ENCODE data around the gene TXNL4B. TPM values are rescaled to one million over a fixed set of nuclear protein-coding genes. Genes with fewer than 3 reads are reported as not detected.
"Not testable (repeated sequence)": the region's sequence is repeated elsewhere in the genome, so short reads cannot be mapped to it uniquely, and the experiment has no call there.

Gene TXNL4B
- polyA plus RNA-seq, 3 donors, result 6.4 to 10.9 (median 7.0) TPM

GRCh38 chr16:72084445-72084844 is 9.0 kb downstream of the TXNL4B start:
- no peak overlapping the region for H2AFZ ChIP-seq (ENCODE audit: insufficient read depth, low read depth, low read length, poor library complexity, severe bottlenecking)
- Mint-ChIP-seq H3K4me1 (no peaks in the 10 kb centered on the region), H3K27me3 (ENCODE audit: low read depth in 3 of 3) (no peaks in the 10 kb centered on the region), H3K9me3 (peaks cover 13 to 23% (median 15%) of the 10 kb centered on the region in 7 donors), H3K27ac (no peak overlapping the region), H3K4me3 (no peak overlapping the region), H3K36me3 (peaks cover 47 to 54% of the 10 kb centered on the region in 2 donors)
- no peak overlapping the region for H3K4me3 ChIP-seq (replicated peaks in 1 of 3; ENCODE audit: low read depth in 2 of 3, low read length in 3 of 3)
- H3K9me3 ChIP-seq (replicated peaks in 1 of 2; ENCODE audit: control insufficient read depth in 1 of 2, insufficient read depth in 1 of 2, low read length in 2 of 2), result peaks cover 15 to 19% of the 10 kb centered on the region in 2 donors
- H3K4me1 ChIP-seq (ENCODE audit: control insufficient read depth in 1 of 2, insufficient read depth in 2 of 2, low read length in 2 of 2), result no peaks in the 10 kb centered on the region
- WGBS (ENCODE audit: insufficient coverage), result 100% methylated on average over 3 of the region's 10 CpGs
- DNase-seq, result no peak
- no peak overlapping the region for H3K27ac ChIP-seq (ENCODE audit: low read depth in 1 of 2, low read length in 2 of 2)
- no peaks in the 10 kb centered on the region for H3K27me3 ChIP-seq (ENCODE audit: control insufficient read depth in 2 of 2, insufficient read depth in 2 of 2, low read length in 2 of 2)
- H4K20me1 ChIP-seq (ENCODE audit: insufficient read depth, low read length), result no peaks in the 10 kb centered on the region
- intact Hi-C loops (cut with micrococcal nuclease), result no loop called here
- no peak overlapping the region for H3K9ac ChIP-seq (ENCODE audit: insufficient read depth, low read length, poor library complexity, severe bottlenecking)
- H3K79me2 ChIP-seq (ENCODE audit: insufficient read depth, low read length), result peaks cover 7% of the 10 kb centered on the region
- TF ChIP-seq, protein P1, sequence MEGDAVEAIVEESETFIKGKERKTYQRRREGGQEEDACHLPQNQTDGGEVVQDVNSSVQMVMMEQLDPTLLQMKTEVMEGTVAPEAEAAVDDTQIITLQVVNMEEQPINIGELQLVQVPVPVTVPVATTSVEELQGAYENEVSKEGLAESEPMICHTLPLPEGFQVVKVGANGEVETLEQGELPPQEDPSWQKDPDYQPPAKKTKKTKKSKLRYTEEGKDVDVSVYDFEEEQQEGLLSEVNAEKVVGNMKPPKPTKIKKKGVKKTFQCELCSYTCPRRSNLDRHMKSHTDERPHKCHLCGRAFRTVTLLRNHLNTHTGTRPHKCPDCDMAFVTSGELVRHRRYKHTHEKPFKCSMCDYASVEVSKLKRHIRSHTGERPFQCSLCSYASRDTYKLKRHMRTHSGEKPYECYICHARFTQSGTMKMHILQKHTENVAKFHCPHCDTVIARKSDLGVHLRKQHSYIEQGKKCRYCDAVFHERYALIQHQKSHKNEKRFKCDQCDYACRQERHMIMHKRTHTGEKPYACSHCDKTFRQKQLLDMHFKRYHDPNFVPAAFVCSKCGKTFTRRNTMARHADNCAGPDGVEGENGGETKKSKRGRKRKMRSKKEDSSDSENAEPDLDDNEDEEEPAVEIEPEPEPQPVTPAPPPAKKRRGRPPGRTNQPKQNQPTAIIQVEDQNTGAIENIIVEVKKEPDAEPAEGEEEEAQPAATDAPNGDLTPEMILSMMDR (IDR thresholded peaks at IDR 0.05), result no peak
- no peak overlapping the region for H3K4me2 ChIP-seq (replicated peaks; ENCODE audit: extremely low read depth, low read length, poor library complexity, severe bottlenecking)
- peaks cover 51 to 60% of the 10 kb centered on the region in 2 donors for H3K36me3 ChIP-seq (replicated peaks in 1 of 2; ENCODE audit: control insufficient read depth in 1 of 2, insufficient read depth in 2 of 2, low read length in 2 of 2)

DNA sequence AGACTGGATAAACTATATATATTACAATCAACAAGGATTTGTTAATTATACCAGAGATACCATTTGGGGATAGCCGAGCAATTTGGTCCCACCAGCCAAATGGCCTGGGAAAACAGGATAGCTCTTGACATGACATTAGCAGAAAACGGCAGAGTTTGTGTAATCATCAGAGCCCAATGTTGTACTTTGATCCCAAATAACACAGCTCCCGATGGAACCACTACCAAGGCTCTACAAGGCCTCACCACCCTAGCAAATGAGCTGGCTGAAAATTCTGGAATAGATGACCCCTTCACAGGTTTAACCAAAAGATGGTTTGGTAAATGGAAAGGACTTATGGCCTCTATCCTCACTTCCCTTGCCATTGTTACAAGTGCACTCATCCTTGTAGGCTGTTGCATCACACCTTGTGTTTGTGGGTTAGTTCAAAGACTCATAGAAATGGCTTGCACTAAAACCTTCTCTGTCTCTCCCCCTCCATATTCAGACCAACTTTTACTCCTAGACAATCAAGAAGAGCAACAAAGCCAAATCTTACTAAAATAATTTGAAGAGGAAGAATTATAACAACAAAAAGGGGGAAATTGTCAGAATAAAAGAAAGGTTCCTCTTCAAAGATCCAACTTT is 9.5 kb downstream of the TXNL4B start:
- DNase-seq, result no peak
- peaks cover 13 to 23% (median 15%) of the 10 kb centered on the region in 7 donors for H3K9me3 Mint-ChIP-seq
- H3K27ac ChIP-seq (ENCODE audit: low read depth in 1 of 2, low read length in 2 of 2), result no peak overlapping the region
- TF ChIP-seq, protein P1 (IDR thresholded peaks at IDR 0.05), result no peak
- H3K4me3 Mint-ChIP-seq, result no peak overlapping the region
- peaks cover 45 to 54% of the 10 kb centered on the region in 2 donors for H3K36me3 ChIP-seq (replicated peaks in 1 of 2; ENCODE audit: control insufficient read depth in 1 of 2, insufficient read depth in 2 of 2, low read length in 2 of 2)
- H3K36me3 Mint-ChIP-seq, result peaks cover 41 to 49% of the 10 kb centered on the region in 2 donors
- peaks cover 1% of the 10 kb centered on the region for H3K79me2 ChIP-seq (ENCODE audit: insufficient read depth, low read length)
- peaks cover 15 to 19% of the 10 kb centered on the region in 2 donors for H3K9me3 ChIP-seq (replicated peaks in 1 of 2; ENCODE audit: control insufficient read depth in 1 of 2, insufficient read depth in 1 of 2, low read length in 2 of 2)
- no peaks in the 10 kb centered on the region for H3K27me3 ChIP-seq (ENCODE audit: control insufficient read depth in 2 of 2, insufficient read depth in 2 of 2, low read length in 2 of 2)
- H2AFZ ChIP-seq (ENCODE audit: insufficient read depth, low read depth, low read length, poor library complexity, severe bottlenecking), result no peak overlapping the region
- H3K9ac ChIP-seq (ENCODE audit: insufficient read depth, low read length, poor library complexity, severe bottlenecking), result no peak overlapping the region
- no peaks in the 10 kb centered on the region for H3K4me1 ChIP-seq (ENCODE audit: control insufficient read depth in 1 of 2, insufficient read depth in 2 of 2, low read length in 2 of 2)
- no peak overlapping the region for H3K4me3 ChIP-seq (replicated peaks in 1 of 3; ENCODE audit: low read depth in 2 of 3, low read length in 3 of 3)
- intact Hi-C loops (cut with micrococcal nuclease), result no loop called here
- no peaks in the 10 kb centered on the region for H4K20me1 ChIP-seq (ENCODE audit: insufficient read depth, low read length)
- H3K4me1 Mint-ChIP-seq, result no peaks in the 10 kb centered on the region
- H3K27ac Mint-ChIP-seq, result no peak overlapping the region
- WGBS (ENCODE audit: insufficient coverage), result 50% methylated on average over 2 of the region's 3 CpGs
- no peak overlapping the region for H3K4me2 ChIP-seq (replicated peaks; ENCODE audit: extremely low read depth, low read length, poor library complexity, severe bottlenecking)
- H3K27me3 Mint-ChIP-seq (ENCODE audit: low read depth in 3 of 3), result no peaks in the 10 kb centered on the region

DNA sequence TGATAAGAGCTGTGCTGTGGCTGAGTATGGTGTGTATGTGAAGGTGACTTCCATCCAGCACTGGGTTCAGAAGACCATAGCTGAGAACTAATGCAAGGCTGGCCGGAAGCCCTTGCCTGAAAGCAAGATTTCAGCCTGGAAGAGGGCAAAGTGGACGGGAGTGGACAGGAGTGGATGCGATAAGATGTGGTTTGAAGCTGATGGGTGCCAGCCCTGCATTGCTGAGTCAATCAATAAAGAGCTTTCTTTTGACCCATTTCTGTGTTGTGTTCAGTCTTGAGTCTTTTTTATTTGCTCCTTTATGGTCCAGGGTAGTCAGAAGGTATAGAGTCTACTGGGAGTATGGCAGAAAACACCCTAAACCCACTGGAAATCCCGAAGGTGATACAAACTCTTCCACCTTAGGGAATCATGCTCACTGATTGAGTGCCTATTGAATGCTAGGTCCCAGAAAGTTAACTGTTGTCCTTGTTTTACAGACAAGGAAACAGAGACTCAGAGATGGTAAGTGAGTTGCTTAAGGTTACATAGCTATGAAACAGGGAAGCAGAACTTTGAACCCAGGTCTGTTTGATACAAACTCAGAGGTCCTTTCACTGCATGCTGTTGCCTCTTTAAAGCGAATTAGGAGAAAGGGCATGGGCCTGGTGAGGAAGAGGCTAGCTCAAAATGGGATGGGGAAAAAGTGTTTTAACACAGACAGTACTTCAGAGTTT is 16.3 kb downstream of the TXNL4B start:
- H3K9me3 ChIP-seq (replicated peaks in 1 of 2; ENCODE audit: control insufficient read depth in 1 of 2, insufficient read depth in 1 of 2, low read length in 2 of 2); H2AFZ ChIP-seq (ENCODE audit: insufficient read depth, low read depth, low read length, poor library complexity, severe bottlenecking); H3K4me3 Mint-ChIP-seq; H3K9me3 Mint-ChIP-seq; H3K27me3 Mint-ChIP-seq (ENCODE audit: low read depth in 3 of 3); H3K4me2 ChIP-seq (replicated peaks; ENCODE audit: extremely low read depth, low read length, poor library complexity, severe bottlenecking); DNase-seq; H3K79me2 ChIP-seq (ENCODE audit: insufficient read depth, low read length); H3K9ac ChIP-seq (ENCODE audit: insufficient read depth, low read length, poor library complexity, severe bottlenecking); H3K4me1 Mint-ChIP-seq; H3K27ac Mint-ChIP-seq; intact Hi-C loops (cut with micrococcal nuclease); H4K20me1 ChIP-seq (ENCODE audit: insufficient read depth, low read length); H3K4me3 ChIP-seq (replicated peaks in 1 of 3; ENCODE audit: low read depth in 2 of 3, low read length in 3 of 3); H3K4me1 ChIP-seq (ENCODE audit: control insufficient read depth in 1 of 2, insufficient read depth in 2 of 2, low read length in 2 of 2); H3K27me3 ChIP-seq (ENCODE audit: control insufficient read depth in 2 of 2, insufficient read depth in 2 of 2, low read length in 2 of 2); H3K27ac ChIP-seq (ENCODE audit: low read depth in 1 of 2, low read length in 2 of 2): not testable (repeated sequence)
- no CpG with 5 or more reads among the region's 5 CpGs for WGBS (ENCODE audit: insufficient coverage)
- H3K36me3 Mint-ChIP-seq, result peaks cover 11 to 16% of the 10 kb centered on the region in 2 donors
- H3K36me3 ChIP-seq (replicated peaks in 1 of 2; ENCODE audit: control insufficient read depth in 1 of 2, insufficient read depth in 2 of 2, low read length in 2 of 2), result peaks cover 0 to 11% of the 10 kb centered on the region in 2 donors

All from CD14-positive monocyte (primary cell).